T-helper 1 cell treated with Interleukin-12 subunit alpha and Interleukin-12 subunit beta and Interleukin-4 antibody, amounts not matched to agents 30 ng/mL and 1 ng/mL, for 36 hours (primary cell): ENCODE results near the gene ESPN. TPM values are rescaled to one million over a fixed set of nuclear protein-coding genes. Genes with fewer than 3 reads are reported as not detected.

Source experiments
- intact Hi-C: fragments of 100-400 bp; cut with micrococcal nuclease; formaldehyde crosslinking; loops from one replicate; pipeline ENCODE4 v1.15.1; 2024
- total RNA-seq: library from RNA; stranded (reverse); gene quantifications from 2 replicates; pipeline ENCODE4 v1.2.3, GENCODE V29; 2022

Gene ESPN
- total RNA-seq, 1 donor from 2014 or later: 1.1 TPM

DNA sequence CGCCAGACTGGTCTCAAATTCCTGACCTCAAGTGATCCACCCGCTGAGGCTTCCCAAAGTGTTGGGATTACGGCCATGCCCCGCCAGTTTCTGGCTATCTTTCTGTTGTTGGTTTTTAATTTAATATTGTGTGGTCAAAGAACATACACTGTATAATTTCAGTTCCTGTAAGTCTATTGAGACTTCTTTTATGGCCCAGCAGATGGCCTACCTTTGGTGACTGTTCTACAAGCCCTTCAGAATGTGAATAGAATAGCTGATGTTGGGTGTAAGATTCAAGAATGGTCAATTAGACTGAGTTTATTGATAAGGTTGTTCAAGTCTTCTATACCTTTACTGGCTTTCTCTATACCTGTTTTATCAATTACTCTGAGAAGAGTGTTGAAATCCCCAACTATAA is 15.5 kb upstream of the ESPN start:
- intact Hi-C loops: no loop called here

DNA sequence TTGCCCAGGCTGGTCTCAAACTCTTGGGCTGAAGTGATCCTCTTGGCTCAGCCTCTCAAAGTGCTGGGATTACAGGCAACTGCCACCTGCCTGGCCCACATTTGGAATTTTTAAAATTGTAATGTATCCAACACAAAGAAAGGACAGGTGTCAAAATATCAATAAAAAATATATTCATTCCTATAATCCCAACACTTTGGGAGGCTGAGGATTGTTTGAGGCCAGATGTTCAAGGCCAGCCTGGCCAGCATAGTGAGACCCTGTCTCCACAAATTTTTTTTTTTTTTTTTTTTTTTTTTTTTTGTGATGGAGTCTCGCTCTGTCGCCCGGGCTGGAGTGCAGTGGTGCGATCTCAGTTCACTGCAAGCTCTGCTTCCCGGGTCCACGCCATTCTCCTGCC is 14.8 kb upstream of the ESPN start:
- intact Hi-C loops: no loop called here

GRCh38 chr1:6410248-6410893 is 14.2 kb upstream of the ESPN start:
- intact Hi-C loops: no loop called here

- intact Hi-C loops: no loop called here
These were observed 11.7 kb upstream of the ESPN start for GRCh38 chr1:6412896-6413295.

GRCh38 chr1:6414443-6414844 is 10.1 kb upstream of the ESPN start:
- intact Hi-C loops: no loop called here

GRCh38 chr1:6414881-6415626 is 9.5 kb upstream of the ESPN start:
- intact Hi-C loops: no loop called here

GRCh38 chr1:6416295-6416656 is 8.3 kb upstream of the ESPN start:
- intact Hi-C loops: no loop called here

- intact Hi-C loops: no loop called here
These were observed 7.7 kb upstream of the ESPN start for GRCh38 chr1:6416906-6417305.

DNA sequence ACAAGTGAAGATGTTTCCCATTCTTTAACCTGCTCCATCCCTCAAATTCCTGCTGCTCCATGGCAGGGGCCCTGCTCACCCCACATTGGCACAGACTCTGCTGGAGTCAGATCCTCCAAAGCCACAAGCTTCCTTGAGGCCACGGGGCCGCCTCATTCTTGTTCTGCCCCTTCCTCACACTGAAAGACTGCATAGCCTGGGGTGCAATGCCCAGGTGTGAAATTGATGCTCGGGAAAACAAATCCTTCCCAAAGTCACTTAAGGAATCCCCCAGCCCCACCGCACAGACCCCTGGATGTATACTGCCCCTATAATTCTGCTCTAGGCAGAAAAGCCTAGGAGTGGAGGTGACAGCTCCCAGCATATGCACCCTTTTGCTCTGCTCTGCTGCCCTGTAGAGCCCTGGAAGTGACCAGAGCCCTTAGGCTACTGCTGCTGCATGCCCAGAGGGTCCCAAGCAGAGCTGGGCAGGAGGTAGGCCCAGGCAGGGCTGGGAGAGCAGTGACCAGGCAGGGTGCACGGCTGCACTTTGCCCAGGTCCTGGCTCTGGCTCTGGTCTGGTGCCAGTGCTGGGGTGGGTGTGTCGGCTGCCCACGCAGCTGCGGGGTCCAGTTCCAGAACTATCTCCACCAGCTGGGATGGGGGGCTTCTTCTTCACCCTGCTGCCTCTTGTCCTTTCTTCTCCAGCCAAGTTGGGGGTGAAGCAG is 6.5 kb upstream of the ESPN start:
- intact Hi-C loops: no loop called here

- intact Hi-C loops: loop anchor here (1.0 kb wide), 2 partner anchors 21 to 41 kb away; no protein-coding TSS in a partner anchor
These were observed 5.7 kb upstream of the ESPN start for GRCh38 chr1:6418668-6419396.

DNA sequence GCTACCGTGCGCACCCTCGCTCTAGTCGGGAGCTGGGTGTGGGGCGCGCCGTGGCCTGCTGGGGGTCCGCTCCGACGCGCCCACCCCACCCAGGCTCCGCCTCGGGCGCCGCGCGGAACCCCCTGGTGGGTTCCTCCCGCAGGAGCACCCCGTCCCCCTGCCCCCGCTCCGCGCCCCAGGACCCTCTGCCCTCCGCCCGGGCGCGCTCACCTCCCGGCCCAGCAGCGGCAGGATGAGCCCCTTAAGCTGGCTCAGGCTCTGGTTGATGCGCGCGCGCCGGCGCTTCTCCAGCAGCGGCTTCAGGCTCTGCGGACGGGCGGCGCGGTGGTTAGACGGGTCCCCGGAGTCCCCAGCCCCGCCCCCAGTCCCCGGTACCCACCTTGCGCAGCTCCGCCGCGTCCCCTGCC is 5.2 kb upstream of the ESPN start:
- intact Hi-C loops: loop anchor here (1.0 kb wide), 2 partner anchors 21 to 41 kb away; no protein-coding TSS in a partner anchor

DNA sequence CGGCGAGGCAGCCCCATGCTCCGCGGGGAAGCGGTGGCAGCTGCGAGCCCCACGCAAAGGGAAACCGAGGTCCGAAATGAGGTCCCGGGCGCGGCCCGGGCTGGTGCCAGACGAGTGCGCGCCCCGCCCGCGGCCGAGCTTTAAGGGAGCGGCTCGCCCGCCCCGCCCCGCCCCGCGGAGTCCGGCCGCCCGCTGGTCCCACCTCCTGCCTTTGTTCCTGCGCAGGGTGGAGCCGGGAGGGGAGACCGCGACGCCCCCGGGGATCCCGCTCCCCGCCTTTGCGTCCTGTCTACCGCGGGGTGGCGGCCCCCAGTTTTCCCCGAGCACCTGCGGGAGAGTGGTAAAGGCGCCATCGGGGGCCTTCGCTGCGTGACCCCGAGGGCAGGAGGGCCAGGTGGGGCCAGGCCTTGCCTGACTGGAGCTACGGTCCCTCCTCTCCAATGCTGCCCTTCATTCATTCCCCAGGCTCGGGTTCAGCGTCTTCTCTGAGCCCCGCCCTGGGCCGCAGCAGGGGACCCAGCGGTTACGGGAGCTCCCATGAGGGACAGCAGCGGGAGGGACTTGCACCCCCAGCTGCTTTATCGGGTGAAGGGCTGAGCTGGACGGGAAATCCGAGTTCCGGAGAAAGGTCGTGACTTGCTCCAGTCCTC is 4.6 kb upstream of the ESPN start, which contains the start of gene HES2:
TSS of gene HES2 (minus strand) at position 116 of the 650 bp plus-strand sequence. CDS start at position 17, 99 bp downstream.
- intact Hi-C loops: loop anchor here (1.0 to 2.0 kb wide), 3 partner anchors 20 to 40 kb away; partner anchors contain the start of gene ACOT7

GRCh38 chr1:6420454-6421042 is 4.0 kb upstream of the ESPN start:
- intact Hi-C loops: loop anchor here (2.0 kb wide), 1 partner anchor 28 kb away; the partner anchor contains the start of gene ACOT7

DNA sequence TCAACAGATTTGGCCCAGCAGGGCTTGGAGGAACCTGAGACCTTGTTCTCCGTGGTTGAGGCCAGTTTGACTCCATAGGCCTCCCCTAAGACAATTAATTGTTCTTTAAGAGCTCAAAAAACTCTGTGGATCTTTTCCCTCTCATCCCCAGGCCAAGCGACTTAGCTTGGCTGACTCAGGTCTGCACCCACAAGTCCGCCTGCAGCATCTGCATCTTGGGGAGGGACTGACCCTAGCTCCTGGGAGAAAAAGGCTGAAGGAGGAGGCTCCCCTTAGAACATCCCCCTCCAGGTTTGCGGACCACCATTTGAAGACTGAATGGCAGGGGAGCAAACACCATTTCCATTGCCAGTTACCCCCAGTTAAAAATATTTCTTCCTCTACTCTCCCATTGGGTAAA is 3.3 kb upstream of the ESPN start:
- intact Hi-C loops: loop anchor here (2.0 kb wide), 1 partner anchor 28 kb away; the partner anchor contains the start of gene ACOT7

DNA sequence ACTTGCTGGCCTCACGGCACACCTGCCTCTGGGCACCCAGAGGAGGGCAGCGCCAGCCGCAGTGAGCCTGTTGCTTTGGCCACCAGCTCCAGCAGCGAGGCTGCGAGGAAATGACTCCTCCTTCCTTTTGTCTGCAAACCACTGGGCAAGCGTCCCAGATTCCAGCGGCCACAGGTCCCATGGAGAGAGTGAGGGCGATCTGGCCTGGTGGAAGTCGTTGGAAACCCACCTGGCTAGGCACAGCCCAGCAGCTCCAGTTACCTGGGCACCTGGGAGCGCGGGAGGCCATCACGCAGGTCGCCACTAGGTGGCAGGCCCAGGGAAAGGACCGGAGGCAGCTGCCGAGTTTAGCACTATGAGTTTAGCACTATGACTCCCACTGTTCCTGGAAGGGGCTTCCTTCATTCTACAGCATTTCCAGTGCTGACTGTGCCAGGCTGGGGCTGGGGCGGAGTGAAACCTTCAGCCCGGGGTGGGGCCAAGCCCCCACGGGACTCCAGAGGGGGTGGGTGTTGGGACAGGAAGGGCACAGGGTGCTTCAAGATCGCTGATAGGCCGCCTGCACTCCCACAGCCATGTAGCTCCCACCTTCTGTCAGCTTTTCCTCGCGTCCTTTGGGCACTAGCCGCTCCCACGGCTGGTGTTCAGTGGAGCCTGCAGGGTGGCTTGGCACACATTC is 1.1 kb upstream of the ESPN start:
- intact Hi-C loops: loop anchor here (1.0 kb wide), 4 partner anchors 15 to 67 kb away; no protein-coding TSS in a partner anchor

- intact Hi-C loops: loop anchor here (1.0 kb wide), 4 partner anchors 14 to 66 kb away; no protein-coding TSS in a partner anchor
These were observed 493 bp upstream of the ESPN start for GRCh38 chr1:6424000-6424565.

DNA sequence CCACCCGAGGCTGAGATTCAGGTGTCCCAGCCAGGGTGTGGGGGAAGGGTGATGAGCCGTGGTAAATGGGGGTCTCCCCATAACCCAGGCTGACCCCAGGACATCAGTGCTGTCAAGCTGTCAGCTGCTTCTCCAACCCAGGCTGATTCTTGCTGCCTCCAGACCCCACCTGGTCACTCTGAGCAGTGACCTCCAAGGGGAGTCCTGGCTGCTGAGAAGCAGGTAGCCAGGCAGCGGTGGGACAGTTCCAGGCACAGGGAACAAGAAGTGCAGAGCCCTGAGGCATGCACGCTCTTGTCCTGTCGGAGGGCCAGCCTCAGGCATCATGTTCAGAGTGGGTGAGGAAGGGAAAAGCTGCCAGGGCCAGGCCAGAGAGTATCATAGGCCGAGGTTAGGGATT is 1.1 kb downstream of the ESPN start:
- intact Hi-C loops: no loop called here

GRCh38 chr1:6426277-6426971 is 1.8 kb downstream of the ESPN start:
- intact Hi-C loops: no loop called here

- intact Hi-C loops: no loop called here
These were observed 2.4 kb downstream of the ESPN start for GRCh38 chr1:6426972-6427350.
